ENCODE results near the gene ITGB5.
"Not testable (repeated sequence)": the region's sequence is repeated elsewhere in the genome, so short reads cannot be mapped to it uniquely, and the experiment has no call there.

The ITGB5 gene

DNA sequence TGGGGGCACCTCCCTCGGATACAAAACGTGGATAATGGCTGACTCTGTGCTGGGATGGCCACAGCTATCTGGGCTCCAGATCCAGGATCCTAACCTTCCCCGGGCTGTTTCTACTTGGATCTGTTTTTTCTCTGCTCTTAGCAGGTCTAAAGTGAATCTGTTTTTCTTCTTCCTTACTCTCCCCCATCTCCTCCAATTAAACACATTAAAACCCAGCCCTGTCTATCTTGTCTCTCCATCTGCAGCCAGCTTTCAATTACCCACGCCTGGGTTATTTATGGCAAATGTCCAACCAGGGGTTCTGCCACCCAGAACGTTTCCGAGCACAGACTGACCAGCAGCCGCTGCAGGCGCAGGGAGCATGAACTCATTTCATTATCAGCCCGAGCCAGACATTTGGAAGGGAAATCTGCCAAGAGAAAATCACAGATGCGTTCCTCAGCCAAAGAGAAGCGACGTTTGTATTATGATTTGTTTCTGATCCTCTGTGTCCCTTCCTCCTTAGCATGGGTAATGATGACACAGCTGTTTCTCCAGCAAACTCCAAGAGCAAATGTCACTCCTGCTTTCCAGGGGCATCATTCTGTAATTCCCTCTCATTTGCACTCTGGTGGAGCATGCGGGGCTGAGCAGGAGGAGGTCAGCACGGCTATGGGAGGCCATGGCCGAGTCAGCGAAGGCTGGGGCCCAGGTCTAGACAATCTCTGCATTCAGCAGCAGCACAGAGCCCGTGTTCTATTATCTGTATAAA is 114.9 kb downstream of the ITGB5 start:
- no peak for DNase-seq (ENCODE audit: low spot score)

DNA sequence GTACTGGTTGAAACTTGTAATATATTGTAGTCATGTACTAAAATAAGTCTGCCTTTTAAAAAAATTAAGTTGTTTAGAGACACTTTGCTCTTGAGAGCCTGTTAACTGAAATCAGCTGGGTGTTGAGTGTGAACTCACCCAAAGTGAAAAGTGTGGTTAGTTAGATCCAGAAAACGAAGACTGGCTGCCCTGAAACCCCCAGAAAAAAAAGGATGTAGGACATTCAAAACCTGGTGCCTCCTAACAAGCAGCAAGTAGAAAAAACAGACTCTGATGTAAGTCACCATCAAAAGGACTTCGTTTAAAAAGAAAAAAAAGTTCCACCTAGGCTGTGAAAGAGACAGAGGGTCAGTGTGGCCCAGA is 116.1 kb downstream of the ITGB5 start:
- no peak for DNase-seq (ENCODE audit: low spot score)

DNA sequence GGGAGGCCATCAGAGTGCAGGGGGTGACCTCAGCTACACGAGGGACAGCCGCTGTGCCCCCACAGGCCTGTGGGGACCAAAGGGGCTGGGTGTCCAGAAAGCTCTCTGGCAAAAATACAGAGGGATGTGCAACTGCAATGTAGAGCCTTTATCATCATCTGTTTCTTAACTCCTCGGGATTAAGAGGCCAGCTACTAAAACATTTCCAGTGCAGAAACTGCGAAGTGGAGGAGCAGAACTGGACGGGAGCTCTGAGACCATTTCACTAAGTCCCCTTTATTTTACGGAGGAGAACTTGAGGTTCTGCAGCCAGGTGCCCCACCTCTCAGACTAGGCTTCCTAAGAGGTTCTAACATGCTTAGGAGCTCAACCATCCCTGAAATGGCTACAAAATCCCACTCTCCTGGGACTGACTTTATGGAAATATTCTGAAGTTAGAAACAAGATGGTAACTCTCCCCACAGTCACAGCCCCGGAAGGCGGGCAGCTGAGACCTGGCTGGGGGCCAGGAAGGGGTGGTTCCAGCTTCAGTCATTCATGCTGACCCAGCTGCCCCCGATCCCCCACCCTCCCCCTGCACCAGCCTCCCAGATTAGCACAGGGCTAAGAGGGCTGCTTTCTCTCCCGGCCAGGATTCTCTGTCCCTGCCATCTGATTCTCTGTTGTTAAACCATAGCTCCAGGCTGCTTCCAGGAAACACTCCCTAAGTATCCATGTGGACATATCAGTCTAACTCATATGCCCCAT is 116.7 kb downstream of the ITGB5 start:
- no peak for DNase-seq (ENCODE audit: low spot score)

DNA sequence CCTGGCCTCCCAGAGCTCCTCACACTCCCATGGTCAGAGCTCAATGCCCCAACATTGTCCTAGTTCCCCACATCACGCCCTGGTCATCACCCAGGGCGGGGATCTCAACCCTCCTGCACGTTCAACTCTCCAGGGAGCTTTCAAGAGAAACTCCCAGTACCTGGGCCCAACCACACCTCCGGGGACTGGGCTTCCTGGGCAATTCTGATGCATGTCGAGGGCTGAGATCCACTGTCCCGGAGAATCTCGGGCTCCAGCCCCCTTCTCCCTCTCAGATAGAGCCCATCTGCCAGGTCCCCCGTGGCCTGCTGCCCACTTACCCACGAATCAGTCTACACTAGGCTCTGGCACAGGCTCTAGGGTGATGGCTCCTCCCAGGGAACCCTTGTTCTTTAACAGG is 117.7 kb downstream of the ITGB5 start:
- DNase-seq (ENCODE audit: low spot score) = no peak

DNA sequence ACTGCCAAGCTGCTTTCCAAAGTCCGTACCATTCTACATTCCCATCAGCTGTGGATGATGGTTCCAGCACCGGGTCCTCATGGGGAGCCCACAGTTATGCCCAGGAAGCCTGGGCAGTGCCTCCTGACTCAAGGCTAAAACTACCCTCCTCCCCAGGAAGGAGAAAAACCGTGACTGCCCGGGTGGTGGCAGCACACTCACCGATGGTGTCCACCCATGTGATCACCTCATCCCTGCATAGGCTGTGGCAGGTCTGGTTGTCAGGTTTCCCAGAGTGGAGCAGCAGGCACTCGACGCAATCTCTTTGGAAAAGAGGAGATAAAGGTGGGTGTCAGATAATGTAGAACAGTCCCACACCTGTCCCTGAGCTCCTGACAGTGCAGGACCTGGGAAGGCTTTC is 118.4 kb downstream of the ITGB5 start:
- DNase-seq (ENCODE audit: low spot score) = peak; percentile 64

DNA sequence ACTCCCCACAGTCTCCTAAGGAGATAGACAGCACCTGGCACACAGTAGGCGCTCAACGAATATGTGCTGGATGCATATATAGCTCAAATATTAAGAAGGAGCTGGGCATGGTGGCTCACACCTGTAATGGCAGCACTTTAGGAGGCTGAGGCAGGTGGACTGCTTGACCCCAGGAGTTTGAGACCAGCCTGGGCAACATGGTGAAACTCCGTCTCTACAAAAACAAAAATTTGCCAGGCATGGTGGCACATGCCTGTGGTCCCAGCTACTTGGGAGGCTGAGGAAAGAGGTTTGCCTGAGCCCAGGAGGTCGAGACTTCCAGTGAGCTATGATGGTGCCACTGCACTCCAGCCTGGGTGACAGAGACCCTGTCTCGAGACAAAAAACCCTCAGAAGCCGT is 119.5 kb downstream of the ITGB5 start:
- DNase-seq (ENCODE audit: low spot score) = no peak

DNA sequence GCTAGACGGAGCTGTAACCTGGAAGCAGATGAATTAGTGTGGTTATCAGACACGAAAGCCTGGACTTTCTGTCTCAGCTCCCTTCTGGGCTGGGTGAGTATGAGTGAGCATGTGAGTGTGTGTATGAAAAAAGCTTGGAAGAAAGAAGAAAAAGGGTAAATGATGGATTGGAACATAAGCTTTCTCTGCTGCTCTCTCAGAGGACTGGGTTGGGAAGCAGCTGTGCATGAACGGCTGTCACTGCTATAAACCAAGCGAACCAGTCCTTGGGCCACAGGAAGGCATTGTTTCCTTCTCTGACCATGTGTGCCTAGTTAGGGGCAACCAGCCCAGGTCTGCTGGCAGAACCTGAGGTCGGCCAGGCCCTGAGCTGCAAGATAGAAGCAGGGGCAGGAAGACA is 119.9 kb downstream of the ITGB5 start:
- no peak for DNase-seq (ENCODE audit: low spot score)

DNA sequence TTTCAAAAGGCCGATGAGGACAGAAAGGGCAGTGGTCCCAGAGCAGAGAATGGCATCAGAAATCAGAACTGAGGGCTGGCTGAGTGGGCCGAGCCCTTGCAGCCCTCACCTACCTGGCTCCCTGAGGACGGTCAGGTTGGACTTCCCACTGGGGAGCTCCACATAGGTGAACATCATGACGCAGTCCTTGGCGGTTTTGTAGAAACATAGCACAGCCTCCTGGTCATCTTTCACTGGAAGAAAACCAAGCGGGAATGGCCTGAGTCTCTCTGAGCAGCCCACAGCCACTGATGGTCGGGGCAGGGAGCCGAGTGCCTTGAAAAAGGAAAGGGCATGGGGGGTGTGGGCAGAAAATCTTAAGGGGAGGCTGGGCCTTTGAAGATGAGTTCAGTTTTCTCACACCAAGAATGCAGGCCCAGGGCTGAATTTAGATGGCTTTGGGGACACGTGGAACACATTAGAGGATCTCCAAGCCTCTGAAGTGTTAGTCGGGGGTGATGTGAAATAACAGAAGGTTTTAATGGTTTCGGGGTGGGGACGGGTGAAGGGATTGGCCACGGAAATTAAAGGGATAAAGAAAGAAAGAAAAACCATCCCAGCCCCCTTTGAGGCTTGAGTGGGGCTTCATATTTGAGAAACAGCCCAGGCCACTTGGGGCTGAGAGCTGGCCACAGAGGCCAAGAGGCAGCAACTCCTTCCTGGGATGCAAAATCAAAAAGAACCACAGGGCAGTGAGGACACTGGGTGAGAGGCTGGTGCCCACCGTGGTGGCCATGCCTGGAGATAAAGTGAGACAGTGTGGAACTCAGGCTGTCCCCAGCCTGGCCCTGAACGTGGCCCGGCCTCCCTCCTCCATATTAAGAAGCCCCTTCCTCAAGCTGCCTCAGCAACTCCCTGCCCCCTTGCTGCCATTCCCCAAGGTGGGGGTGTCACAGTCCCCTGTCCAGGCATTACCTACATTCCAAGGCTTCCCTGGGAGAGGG is 120.8 kb downstream of the ITGB5 start:
- DNase-seq (ENCODE audit: low spot score) = no peak

DNA sequence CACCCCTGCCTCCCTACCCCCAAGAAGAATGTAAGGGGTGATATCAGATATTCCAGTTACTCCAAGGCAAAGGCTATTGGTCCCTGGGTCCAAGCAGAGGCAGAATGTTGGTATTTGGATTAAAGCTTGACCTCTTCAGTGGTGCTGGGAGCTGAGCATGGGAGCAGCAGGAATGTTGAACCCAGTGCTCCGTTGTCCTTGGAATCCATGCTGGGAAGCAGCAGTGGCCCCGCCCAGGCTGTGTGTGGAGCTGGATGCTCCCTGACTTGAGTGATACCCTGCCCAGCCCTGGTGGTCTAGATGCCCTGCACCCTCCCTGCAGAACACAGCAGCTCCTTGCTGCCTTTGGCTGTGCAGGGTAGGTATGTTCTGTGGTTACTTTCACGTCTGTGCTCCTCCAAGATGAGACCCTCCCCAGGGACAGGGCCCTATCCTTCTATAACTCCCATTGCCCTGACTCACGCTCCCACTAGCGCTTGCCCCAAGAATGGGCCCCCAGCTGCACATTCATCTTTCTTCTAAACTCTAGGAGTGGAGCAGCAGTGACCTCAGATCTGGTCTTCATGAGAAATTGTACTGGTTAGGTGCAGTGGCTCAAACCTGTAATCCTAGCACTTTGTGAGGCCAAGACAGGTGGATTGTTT is 121.8 kb downstream of the ITGB5 start:
- DNase-seq (ENCODE audit: low spot score) = no peak

DNA sequence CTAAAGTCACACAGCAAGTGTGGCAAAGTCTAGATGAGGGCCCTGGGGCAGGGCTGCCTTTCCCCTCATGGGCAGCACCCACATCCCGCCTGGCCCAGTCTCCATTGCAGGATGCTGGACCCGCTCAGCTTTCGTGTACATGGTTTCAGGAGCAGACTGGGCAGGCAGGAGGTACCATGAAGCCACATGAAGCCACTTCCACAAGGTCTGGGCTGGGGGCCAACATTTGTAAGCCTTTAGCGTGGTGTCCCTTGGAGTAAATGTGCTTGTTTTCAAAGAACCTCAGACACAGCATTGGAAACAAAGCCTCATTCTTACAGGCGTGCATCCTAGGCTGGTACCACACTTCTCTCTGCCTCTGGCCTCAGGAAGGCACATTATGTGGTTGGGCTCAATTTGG is 122.4 kb downstream of the ITGB5 start:
- DNase-seq (ENCODE audit: low spot score) = no peak

DNA sequence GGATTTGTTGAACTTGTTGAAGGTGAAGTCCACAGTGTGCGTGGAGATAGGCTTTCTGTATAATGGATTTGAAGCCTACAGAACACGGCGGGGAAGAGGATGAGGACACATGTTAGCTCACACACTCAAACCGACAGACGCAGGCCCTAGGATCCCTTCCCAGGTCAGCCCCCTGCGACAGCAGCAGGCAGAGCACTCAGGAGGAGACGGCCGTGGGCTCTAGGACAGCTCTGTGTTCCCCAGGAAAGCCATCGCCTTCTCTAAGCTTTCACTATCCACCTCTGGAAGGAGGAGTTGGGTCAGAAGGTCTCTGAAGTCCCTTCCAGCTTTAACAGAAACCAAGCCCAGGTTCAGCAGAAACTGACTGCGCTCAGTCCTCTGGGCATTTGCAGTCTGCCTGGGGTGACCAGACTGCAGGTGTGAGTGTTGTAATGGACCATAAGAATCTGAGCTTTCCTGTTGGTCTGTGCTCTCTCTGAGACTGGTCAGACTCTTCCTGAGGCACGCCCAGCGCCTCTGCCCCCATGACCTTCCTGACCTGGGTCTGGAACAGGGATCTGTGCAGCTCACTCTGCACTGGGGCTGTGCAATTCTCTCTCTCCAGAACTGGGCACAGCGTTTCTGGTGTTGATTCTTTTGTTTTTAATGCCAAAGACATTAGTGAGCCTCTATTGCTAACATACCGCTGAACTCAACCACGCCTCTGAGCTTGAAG is 123.4 kb downstream of the ITGB5 start:
- DNase-seq (ENCODE audit: low spot score) = no peak

DNA sequence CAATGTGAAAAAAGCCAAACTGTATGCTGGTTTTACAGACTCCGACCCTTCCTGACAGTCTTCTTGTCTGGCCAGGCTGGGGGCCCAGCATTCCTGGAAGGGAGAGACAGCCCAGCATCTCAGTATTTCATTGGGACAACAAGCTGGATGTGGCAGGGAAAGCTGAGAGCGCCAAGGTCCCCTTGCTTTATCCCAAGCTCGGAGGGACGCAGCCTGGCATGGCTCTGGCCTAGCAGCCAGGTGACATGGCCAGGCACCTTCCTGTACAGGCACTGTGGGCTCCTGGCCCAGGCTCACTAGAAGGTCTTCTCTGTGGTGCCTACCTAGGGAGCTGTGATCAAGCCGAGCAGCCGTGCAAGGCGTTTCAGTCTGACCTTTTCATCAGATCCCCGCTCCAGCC is 124.0 kb downstream of the ITGB5 start:
- no peak for DNase-seq (ENCODE audit: low spot score)

DNA sequence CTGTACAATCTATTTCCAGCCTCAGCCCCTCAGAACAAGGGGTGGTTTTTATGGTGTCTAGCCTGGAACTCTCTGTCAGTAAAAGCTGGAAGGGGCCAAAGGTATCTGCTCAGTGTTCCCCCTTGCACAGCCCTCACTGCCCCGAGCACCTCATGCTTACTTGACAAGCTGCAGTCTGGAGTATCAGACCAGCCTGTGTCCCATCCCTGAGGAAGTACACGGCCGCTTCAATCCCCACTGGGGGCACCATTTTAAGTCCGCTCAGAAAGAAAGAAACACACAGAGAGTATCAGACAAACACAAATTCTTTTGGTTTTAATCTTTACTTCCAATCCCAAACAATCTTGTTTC is 124.5 kb downstream of the ITGB5 start:
- DNase-seq (ENCODE audit: low spot score) = no peak

DNA sequence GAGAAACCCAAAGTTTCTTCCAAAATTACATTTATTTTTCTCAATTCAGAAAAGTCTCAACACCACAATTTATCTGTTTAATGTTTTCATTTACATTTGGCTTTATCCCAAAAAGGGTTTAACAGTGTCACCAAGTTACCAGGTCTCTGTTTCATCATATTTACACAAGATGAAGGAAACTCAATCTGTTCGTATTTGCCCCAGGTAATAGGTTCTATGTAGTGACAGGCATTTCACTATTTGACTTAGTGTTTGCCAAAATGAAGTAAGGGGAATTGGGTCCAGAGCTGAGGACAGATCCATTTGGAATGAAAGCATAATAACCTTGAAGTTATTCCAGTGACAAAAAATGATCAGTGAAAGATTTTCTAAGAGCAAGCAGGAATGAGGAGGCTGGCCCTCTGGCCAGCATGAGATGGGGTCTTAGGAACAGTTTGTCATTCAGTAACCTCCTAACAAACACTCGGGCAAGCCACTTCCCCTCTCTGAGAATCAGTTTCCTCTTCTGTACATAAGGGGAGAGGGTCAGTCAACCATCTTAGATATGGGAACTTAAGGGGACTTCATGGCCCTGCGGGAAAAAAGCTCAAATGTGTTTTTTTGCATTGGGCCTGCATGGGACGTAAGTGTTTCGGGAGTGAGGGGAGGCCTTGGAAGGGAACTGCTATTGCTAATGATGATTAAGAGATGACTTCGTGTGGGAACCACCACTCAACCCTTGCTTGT is 125.1 kb downstream of the ITGB5 start:
- no peak for DNase-seq (ENCODE audit: low spot score)

DNA sequence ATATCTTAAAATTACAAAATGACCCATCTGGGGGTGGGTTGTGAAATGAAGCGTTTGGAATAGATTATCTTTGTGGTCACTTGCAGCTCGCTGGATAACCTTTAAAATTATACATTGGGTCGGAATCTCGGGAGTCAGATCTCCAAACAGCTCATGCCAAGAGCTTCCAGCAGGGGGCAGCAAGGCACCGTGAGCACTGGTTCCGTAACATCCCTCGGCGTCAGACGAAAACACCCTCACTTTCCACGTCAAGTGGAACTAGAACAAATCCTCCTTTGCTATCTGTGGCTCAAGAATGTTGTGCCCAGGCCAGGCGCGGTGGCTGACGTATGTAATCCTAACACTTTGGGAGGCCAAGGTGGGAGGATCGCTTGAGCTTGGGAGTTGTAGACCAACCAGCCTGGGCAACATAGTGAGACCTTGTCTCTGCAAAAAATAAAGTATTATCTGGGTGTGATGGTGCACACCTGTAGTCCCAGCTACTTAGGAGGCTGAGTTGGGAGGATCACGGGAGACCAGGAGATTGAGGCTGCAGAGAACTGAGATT is 125.8 kb downstream of the ITGB5 start:
- DNase-seq (ENCODE audit: low spot score) = peak; percentile 74

DNA sequence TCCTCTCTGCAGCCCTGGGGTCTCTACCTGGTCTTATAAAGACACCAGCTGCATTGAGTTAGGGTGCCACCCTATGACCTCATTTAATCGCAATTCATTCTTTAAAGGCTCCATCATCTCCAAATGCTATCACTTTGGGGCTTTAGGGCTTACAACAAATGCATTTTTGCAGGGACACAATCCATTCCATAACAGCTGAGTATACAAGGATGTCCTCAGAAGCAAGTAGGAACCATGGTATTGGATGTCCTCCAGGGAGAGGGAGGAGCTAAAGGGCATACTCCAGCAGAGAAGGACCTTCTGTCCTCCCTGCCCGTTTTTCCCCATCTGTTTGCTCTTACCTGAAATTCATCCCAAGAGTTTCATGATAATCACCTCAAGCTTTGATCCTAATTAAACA is 126.6 kb downstream of the ITGB5 start:
- DNase-seq (ENCODE audit: low spot score) = no peak

DNA sequence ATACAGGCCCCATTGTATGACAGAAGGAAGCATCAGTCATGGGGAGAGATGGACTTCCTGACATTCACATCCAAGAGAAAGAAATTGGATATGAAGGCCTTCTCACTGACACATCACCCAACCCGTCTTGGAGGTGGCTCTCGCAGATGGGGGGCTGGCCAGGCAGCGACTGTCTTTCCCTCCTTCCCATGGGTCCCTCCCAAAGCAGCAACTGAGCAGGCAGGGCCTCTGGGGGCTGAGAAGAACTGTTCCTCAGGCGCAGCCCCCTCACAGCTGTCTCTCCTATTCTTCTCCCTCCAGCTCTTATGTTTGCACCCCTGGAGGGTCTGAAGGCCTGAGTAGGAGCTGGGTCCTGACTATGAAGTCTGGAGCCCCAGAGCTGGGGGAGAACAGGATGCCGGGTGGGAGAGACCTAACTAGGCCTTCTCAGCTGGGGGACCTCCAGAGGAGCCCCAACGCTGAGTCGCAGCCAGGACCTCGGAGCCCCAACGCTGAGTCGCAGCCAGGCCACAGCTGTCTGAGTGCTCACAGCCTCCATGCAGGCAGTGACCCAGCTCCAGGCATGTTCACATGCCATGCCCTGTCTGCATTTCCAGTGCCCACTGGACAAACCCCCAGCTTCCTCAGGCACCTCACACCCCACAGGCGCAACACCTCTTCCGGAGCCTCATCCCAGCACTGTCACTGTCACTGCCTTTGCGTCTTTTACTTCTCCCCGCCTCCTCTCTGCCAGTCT is 127.3 kb downstream of the ITGB5 start:
- no peak for DNase-seq (ENCODE audit: low spot score)

DNA sequence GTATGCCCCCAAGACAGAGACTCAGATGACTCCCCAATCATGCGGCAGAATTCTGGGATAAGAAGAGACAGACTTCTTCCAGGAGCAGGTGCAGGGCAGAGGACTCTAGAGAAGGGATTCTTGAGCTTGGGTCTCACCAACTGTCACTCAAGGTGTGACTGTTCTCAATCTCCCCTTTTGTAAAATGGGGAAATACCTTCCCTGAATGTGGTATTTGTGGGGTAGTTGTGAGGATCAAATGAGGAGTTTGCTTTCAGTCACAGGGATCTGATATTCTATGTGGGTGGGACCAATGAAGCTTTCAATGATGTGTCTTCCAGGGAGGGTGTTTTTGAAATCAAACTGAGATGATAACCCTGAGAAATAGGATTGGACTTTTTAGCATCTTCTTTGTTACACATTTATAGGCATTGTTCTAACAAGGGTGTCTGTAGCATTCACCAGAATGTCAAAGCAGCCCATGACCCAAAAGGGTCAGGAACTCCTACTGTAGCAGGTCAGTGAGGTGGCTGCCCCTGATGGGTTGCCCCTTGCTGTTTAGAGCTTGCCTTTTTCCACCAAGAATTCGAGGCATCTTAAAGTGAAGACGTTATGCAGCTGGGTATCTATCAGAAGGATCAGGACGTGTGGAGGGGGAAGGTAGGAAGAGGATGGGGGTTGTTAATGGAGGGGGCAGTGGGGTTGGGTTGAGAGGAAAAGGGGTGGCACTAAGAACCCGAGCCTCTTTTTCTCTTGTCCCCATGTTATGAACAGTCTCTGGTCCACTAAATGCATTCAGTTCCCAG is 128.1 kb downstream of the ITGB5 start:
- DNase-seq (ENCODE audit: low spot score) = no peak

DNA sequence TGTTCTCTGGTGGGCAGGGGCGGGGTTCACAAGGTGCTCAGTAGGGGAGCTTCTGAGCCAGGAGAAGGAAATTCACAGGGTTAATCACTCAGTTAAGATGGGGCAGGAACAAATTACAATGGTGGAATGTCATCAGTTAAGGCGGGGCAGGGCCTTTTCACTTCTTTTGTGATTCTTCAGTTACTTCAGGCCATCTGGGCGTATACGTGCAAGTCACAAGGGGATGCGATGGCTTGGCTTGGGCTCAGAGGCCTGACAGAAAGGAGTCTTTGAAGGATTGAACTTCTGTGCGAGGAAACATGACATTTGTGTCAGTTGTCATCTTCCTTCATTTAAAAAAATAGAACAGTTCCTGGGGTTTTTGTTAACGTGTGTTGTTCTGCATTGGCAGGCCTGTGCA is 129.2 kb downstream of the ITGB5 start:
- DNase-seq (ENCODE audit: low spot score) = not testable (repeated sequence)
